Measurements from ENCODE around the gene FILIP1. TPM values are rescaled to one million over a fixed set of nuclear protein-coding genes. Genes with fewer than 3 reads are reported as not detected.
"Not testable (repeated sequence)": the region's sequence is repeated elsewhere in the genome, so short reads cannot be mapped to it uniquely, and the experiment has no call there.

FILIP1 gene
- total RNA-seq, 5 donors from 2014 or later (not counting 1 experiment from before 2014, with no cell fraction given) = 0.07 to 0.09 TPM; not detected in 3

- H3K4me3 Mint-ChIP-seq; DNase-seq; H3K36me3 Mint-ChIP-seq; H3K4me3 ChIP-seq (ENCODE audit: control insufficient read depth in 1 of 2, extremely low read depth in 1 of 2, low read length in 1 of 2); ATAC-seq (replicated peaks in 1 of 4); H3K27me3 ChIP-seq (replicated peaks in 1 of 2; ENCODE audit: control insufficient read depth in 2 of 2, extremely low read depth in 1 of 2, insufficient read depth in 2 of 2, low read length in 1 of 2); H3K4me1 Mint-ChIP-seq; H3K27ac Mint-ChIP-seq; H3K9me3 Mint-ChIP-seq; H3K27ac ChIP-seq (ENCODE audit: low read length); H3K9me3 ChIP-seq; POLR2A ChIA-PET; H3K4me1 ChIP-seq (ENCODE audit: control insufficient read depth in 1 of 2, extremely low read depth in 1 of 2, insufficient read depth in 2 of 2, low read length in 2 of 2); H3K36me3 ChIP-seq (ENCODE audit: control insufficient read depth in 2 of 2, extremely low read depth in 1 of 2, insufficient read depth in 1 of 2, low read length in 1 of 2): not testable (repeated sequence)
- CTCF ChIA-PET = interaction anchor here in 1 of 2 donors (0.6 kb wide), 1 partner anchor 531 kb away, joined by 3 read pairs; no protein-coding TSS in a partner anchor
- no CpG with 5 or more reads among the region's 1 CpG for WGBS (ENCODE audit: insufficient coverage)
- peaks cover 3 to 26% of the 10 kb centered on the region in 2 donors for H3K27me3 Mint-ChIP-seq
Observed at GRCh38 chr6:75432809-75433208, 60.8 kb downstream of the FILIP1 start.

GRCh38 chr6:75431379-75431778, 62.2 kb downstream of the FILIP1 start:
- CTCF ChIA-PET = no interaction called here
- Mint-ChIP-seq H3K9me3 (no peaks in the 10 kb centered on the region), H3K4me1 (no peaks in the 10 kb centered on the region), H3K36me3 (no peaks in the 10 kb centered on the region), H3K27me3 (peaks cover 3 to 17% of the 10 kb centered on the region in 2 donors), H3K4me3 (no peak overlapping the region), H3K27ac (no peak overlapping the region)
- Histone ChIP-seq H3K4me1 (ENCODE audit: control insufficient read depth in 1 of 2, extremely low read depth in 1 of 2, insufficient read depth in 2 of 2, low read length in 2 of 2) (no peaks in the 10 kb centered on the region), H3K27me3 (replicated peaks in 1 of 2; ENCODE audit: control insufficient read depth in 2 of 2, extremely low read depth in 1 of 2, insufficient read depth in 2 of 2, low read length in 1 of 2) (no peaks in the 10 kb centered on the region), H3K9me3 (no peaks in the 10 kb centered on the region), H3K36me3 (ENCODE audit: control insufficient read depth in 2 of 2, extremely low read depth in 1 of 2, insufficient read depth in 1 of 2, low read length in 1 of 2) (no peaks in the 10 kb centered on the region), H3K4me3 (ENCODE audit: control insufficient read depth in 1 of 2, extremely low read depth in 1 of 2, low read length in 1 of 2) (no peak overlapping the region), H3K27ac (ENCODE audit: low read length) (no peak overlapping the region)
- DNase-seq = no peak
- POLR2A ChIA-PET = no interaction called here
- ATAC-seq (replicated peaks in 1 of 4) = no peak
- no CpG with 5 or more reads among the region's 1 CpG for WGBS (ENCODE audit: insufficient coverage)

GRCh38 chr6:75430631-75431325, 62.8 kb downstream of the FILIP1 start:
- H3K4me1 ChIP-seq (ENCODE audit: control insufficient read depth in 1 of 2, extremely low read depth in 1 of 2, insufficient read depth in 2 of 2, low read length in 2 of 2) = no peaks in the 10 kb centered on the region
- Mint-ChIP-seq H3K4me3 (no peak overlapping the region), H3K36me3 (no peaks in the 10 kb centered on the region), H3K4me1 (no peaks in the 10 kb centered on the region), H3K9me3 (no peaks in the 10 kb centered on the region), H3K27ac (no peak overlapping the region), H3K27me3 (peaks cover 3 to 15% of the 10 kb centered on the region in 2 donors)
- POLR2A ChIA-PET = no interaction called here
- WGBS (ENCODE audit: insufficient coverage) = no CpG with 5 or more reads among the region's 4 CpGs
- ATAC-seq (replicated peaks in 1 of 4) (no peak), DNase-seq (no peak)
- no peak overlapping the region for H3K27ac ChIP-seq (ENCODE audit: low read length)
- CTCF ChIA-PET = no interaction called here
- no peaks in the 10 kb centered on the region for H3K9me3 ChIP-seq
- H3K27me3 ChIP-seq (replicated peaks in 1 of 2; ENCODE audit: control insufficient read depth in 2 of 2, extremely low read depth in 1 of 2, insufficient read depth in 2 of 2, low read length in 1 of 2) = no peaks in the 10 kb centered on the region
- H3K36me3 ChIP-seq (ENCODE audit: control insufficient read depth in 2 of 2, extremely low read depth in 1 of 2, insufficient read depth in 1 of 2, low read length in 1 of 2) = no peaks in the 10 kb centered on the region
- H3K4me3 ChIP-seq (ENCODE audit: control insufficient read depth in 1 of 2, extremely low read depth in 1 of 2, low read length in 1 of 2) = no peak overlapping the region

- H3K36me3 Mint-ChIP-seq = no peaks in the 10 kb centered on the region
- no peak overlapping the region for H3K4me3 ChIP-seq (ENCODE audit: control insufficient read depth in 1 of 2, extremely low read depth in 1 of 2, low read length in 1 of 2)
- 33% methylated on average over 1 of the region's 2 CpGs for WGBS (ENCODE audit: insufficient coverage)
- no peak overlapping the region for H3K27ac ChIP-seq (ENCODE audit: low read length)
- no peak overlapping the region for H3K4me3 Mint-ChIP-seq
- no peak overlapping the region for H3K27ac Mint-ChIP-seq
- peaks cover 2 to 3% of the 10 kb centered on the region in 2 donors for H3K27me3 Mint-ChIP-seq
- H3K9me3 Mint-ChIP-seq = no peaks in the 10 kb centered on the region
- no peaks in the 10 kb centered on the region for H3K9me3 ChIP-seq
- ChIA-PET CTCF (interaction anchor here in 1 of 2 donors (0.6 kb wide), 1 partner anchor 1657 kb away, joined by 11 read pairs; no protein-coding TSS in a partner anchor), POLR2A (no interaction called here)
- peaks cover 9 to 13% (median 9%) of the 10 kb centered on the region in 3 donors for H3K4me1 Mint-ChIP-seq
- H3K4me1 ChIP-seq (ENCODE audit: control insufficient read depth in 1 of 2, extremely low read depth in 1 of 2, insufficient read depth in 2 of 2, low read length in 2 of 2) = no peaks in the 10 kb centered on the region
- no peaks in the 10 kb centered on the region for H3K27me3 ChIP-seq (replicated peaks in 1 of 2; ENCODE audit: control insufficient read depth in 2 of 2, extremely low read depth in 1 of 2, insufficient read depth in 2 of 2, low read length in 1 of 2)
- no peaks in the 10 kb centered on the region for H3K36me3 ChIP-seq (ENCODE audit: control insufficient read depth in 2 of 2, extremely low read depth in 1 of 2, insufficient read depth in 1 of 2, low read length in 1 of 2)
- ATAC-seq (replicated peaks in 1 of 4) = no peak
- DNase-seq = no peak
Observed at GRCh38 chr6:75429061-75429703, 64.4 kb downstream of the FILIP1 start.

GRCh38 chr6:75428204-75428603, 65.4 kb downstream of the FILIP1 start:
- ATAC-seq (replicated peaks in 1 of 4) (no peak), DNase-seq (no peak)
- Mint-ChIP-seq H3K9me3 (no peaks in the 10 kb centered on the region), H3K27me3 (peaks cover 0 to 3% of the 10 kb centered on the region in 2 donors), H3K36me3 (no peaks in the 10 kb centered on the region), H3K4me3 (no peak overlapping the region), H3K27ac (no peak overlapping the region), H3K4me1 (peaks cover 9 to 13% (median 9%) of the 10 kb centered on the region in 3 donors)
- CTCF ChIA-PET = no interaction called here
- no peak overlapping the region for H3K27ac ChIP-seq (ENCODE audit: low read length)
- no peaks in the 10 kb centered on the region for H3K9me3 ChIP-seq
- H3K27me3 ChIP-seq (replicated peaks in 1 of 2; ENCODE audit: control insufficient read depth in 2 of 2, extremely low read depth in 1 of 2, insufficient read depth in 2 of 2, low read length in 1 of 2) = no peaks in the 10 kb centered on the region
- H3K4me3 ChIP-seq (ENCODE audit: control insufficient read depth in 1 of 2, extremely low read depth in 1 of 2, low read length in 1 of 2) = no peak overlapping the region
- POLR2A ChIA-PET = no interaction called here
- H3K36me3 ChIP-seq (ENCODE audit: control insufficient read depth in 2 of 2, extremely low read depth in 1 of 2, insufficient read depth in 1 of 2, low read length in 1 of 2) = no peaks in the 10 kb centered on the region
- H3K4me1 ChIP-seq (ENCODE audit: control insufficient read depth in 1 of 2, extremely low read depth in 1 of 2, insufficient read depth in 2 of 2, low read length in 2 of 2) = no peaks in the 10 kb centered on the region
- 100% methylated on average over 1 of the region's 1 CpG for WGBS (ENCODE audit: insufficient coverage)

GRCh38 chr6:75427329-75427728, 66.3 kb downstream of the FILIP1 start:
- Histone ChIP-seq H3K27ac (ENCODE audit: low read length) (no peak overlapping the region), H3K36me3 (ENCODE audit: control insufficient read depth in 2 of 2, extremely low read depth in 1 of 2, insufficient read depth in 1 of 2, low read length in 1 of 2) (no peaks in the 10 kb centered on the region), H3K9me3 (no peaks in the 10 kb centered on the region), H3K27me3 (replicated peaks in 1 of 2; ENCODE audit: control insufficient read depth in 2 of 2, extremely low read depth in 1 of 2, insufficient read depth in 2 of 2, low read length in 1 of 2) (no peaks in the 10 kb centered on the region), H3K4me3 (ENCODE audit: control insufficient read depth in 1 of 2, extremely low read depth in 1 of 2, low read length in 1 of 2) (no peak overlapping the region), H3K4me1 (ENCODE audit: control insufficient read depth in 1 of 2, extremely low read depth in 1 of 2, insufficient read depth in 2 of 2, low read length in 2 of 2) (no peaks in the 10 kb centered on the region)
- WGBS (ENCODE audit: insufficient coverage) = 100% methylated on average over 2 of the region's 2 CpGs
- Mint-ChIP-seq H3K27ac (no peak overlapping the region), H3K4me3 (no peak overlapping the region), H3K36me3 (no peaks in the 10 kb centered on the region), H3K27me3 (peaks cover 0 to 3% of the 10 kb centered on the region in 2 donors), H3K4me1 (peaks cover 9 to 13% (median 9%) of the 10 kb centered on the region in 3 donors), H3K9me3 (no peaks in the 10 kb centered on the region)
- DNase-seq (no peak), ATAC-seq (replicated peaks in 1 of 4) (no peak)
- ChIA-PET CTCF (no interaction called here), POLR2A (no interaction called here)

Measured in T-cell (primary cell).